Activated CD4-positive, CD25-positive, alpha-beta regulatory T cell treated with anti-CD3 and anti-CD28 coated beads, Interleukin-2, amount 50 U/mL, for 24 hours (primary cell): ENCODE results near the gene DNAJC7.
"Not testable (repeated sequence)": the region's sequence is repeated elsewhere in the genome, so short reads cannot be mapped to it uniquely, and the experiment has no call there.

Source experiments
- ATAC-seq, 2 donors: fragments of 150-1000 bp; cut with Tn5 transposase; one replicate each; pipeline ENCODE4 v1.10.0; 2021; ENCODE audit warnings: mild to moderate bottlenecking in 1 of 2, moderate library complexity in 1 of 2

Gene DNAJC7

DNA sequence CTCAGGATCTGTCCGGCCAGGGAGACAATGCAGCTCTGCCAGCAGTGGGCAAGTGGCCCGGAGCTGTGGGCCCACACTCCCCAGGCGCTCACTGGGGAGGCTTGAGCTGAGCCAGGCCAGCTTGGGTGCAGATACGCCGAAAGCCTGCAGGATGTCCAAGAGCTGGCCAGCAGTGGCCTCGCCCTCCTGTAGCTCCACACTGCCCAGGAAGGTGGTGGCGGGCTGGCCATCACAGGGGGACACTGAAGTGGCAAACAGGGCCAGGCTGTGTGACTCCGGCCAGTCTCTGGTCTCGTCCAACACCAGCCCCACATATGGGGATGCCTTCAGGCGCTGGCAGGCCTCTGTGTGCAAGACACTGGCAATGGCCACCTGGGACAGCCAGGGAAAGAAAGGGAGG is 23.6 kb upstream of the DNAJC7 start:
- ATAC-seq = no peak

DNA sequence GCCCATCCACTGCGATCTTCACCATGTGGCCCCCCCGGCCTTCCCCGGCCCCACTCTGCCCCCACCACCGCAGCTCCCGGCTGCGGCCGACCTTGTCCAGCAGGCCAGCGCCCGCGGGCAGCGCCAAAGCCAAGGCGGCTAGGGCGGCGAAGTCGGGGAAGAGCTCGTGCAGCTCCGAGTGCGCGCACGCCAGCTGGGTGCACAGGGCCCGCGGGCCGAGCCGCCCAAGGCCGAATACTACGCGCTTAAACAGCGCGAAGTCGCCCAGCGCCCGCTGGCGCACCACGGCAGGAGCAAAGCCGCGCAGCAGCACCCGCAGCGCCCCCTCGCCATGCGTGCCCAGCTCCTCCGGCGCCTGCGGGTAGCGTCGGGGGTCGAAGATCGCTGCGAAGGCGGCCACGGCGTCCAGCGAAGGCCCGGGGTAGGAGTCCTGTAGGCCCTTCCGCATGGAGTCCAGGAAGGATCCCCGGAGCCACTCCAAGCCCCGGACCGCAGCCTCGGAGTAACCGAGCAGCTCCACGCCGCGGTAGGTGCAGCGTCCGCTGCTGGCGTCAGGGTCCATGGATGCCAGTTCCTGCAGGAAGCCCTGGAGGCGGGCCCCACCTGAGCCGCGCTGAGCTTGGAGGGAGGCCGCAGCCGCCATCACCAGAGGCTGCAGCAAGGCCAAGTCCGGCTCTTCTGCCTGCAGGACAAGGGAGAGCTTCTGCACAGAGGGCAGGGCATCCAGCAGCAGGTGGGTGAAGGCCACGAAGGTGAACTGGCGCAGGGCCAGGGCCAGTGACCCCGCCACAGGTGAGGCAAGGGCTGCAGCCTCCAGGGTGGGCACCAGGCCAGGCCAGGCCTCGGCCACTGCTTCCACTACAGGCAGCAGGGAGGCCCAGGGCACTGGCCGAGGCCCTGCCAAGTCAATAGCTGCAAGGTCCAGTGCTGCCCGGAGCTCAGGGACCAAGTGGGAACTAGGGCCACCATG is 22.8 kb upstream of the DNAJC7 start:
- ATAC-seq = no peak

GRCh38 chr17:42038221-42038973 is 21.2 kb upstream of the DNAJC7 start:
- peak in 1 of 2 donors; percentile 15 for ATAC-seq

- no peak for ATAC-seq
Observed at GRCh38 chr17:42034059-42034458, 16.8 kb upstream of the DNAJC7 start.

GRCh38 chr17:42031584-42031983 is 14.3 kb upstream of the DNAJC7 start:
- ATAC-seq = no peak

DNA sequence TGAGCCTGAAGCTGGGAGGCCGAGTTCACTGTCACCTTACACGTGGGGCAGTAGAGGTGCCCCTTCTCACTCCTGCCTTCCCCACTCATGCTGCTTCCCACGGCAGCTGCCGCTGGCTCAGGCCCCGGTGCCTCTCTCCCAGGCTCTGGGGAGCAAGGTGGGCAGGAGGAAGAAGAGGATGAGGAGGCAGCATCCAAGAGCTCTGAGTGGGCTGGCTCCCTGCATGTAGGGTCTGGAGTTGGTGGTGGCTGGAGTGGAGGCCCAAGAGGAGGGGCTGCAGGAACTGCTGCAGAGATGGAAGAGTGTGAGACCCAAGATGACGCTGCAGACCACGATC is 11.5 kb upstream of the DNAJC7 start:
- no peak for ATAC-seq

GRCh38 chr17:42027961-42028790 is 10.9 kb upstream of the DNAJC7 start:
- ATAC-seq = no peak

GRCh38 chr17:42027590-42027889 is 10.3 kb upstream of the DNAJC7 start:
- no peak for ATAC-seq

DNA sequence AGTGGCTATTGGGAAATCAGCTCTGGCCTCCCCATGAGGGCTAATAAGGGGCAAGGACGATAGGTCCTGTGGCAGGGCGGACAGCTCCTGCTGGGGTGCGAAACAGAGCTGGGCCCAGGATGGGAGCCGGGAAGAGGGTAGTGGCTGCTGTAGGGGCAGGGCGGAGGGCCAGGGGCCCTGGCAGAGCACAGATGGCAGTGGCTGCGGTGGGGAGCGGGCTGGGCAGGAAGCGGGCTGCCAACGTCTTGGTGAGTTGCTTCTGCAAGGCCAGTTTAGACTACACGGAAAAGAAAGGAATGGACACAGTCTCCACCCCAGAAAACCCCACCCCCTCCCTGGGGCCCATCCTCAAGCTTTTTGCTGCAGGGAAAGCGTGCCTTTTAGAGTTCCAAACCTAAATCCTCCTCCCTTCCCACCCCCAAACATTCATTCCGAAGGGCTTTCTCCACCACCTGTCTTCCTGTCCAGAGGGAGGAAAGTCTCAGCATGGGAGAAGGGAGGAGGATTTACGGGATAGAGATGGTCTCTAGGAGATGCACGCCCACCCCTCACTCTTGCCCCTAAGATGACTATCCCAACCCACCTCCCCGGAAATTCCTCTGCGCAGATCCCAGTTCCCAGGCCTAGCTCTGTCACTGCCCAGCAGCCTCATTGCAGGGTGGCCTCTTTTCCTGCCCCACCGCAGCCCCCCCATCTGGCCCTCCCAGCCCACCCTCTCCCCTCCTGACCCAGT is 9.8 kb upstream of the DNAJC7 start:
- ATAC-seq = no peak

- no peak for ATAC-seq
Observed at GRCh38 chr17:42025936-42026335, 8.7 kb upstream of the DNAJC7 start.

DNA sequence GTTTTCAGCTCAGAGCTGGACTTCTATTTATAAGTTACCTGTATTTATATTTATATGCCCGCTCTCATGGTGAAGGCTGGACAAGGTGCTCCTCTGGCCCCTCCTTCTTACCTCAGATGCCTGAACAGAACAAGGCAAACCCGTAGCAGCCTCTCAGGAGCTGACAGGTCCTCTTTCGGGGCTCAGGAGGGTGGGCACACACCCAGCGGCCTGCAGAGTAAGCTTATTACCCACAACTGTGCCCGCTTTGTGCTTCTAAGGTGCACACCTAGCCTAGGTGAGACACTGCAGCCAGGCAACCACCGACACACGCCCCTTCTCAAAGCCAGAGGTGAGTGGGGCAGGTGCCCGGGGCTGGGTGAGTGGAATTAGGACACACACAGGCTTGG is 7.9 kb upstream of the DNAJC7 start:
- no peak for ATAC-seq

DNA sequence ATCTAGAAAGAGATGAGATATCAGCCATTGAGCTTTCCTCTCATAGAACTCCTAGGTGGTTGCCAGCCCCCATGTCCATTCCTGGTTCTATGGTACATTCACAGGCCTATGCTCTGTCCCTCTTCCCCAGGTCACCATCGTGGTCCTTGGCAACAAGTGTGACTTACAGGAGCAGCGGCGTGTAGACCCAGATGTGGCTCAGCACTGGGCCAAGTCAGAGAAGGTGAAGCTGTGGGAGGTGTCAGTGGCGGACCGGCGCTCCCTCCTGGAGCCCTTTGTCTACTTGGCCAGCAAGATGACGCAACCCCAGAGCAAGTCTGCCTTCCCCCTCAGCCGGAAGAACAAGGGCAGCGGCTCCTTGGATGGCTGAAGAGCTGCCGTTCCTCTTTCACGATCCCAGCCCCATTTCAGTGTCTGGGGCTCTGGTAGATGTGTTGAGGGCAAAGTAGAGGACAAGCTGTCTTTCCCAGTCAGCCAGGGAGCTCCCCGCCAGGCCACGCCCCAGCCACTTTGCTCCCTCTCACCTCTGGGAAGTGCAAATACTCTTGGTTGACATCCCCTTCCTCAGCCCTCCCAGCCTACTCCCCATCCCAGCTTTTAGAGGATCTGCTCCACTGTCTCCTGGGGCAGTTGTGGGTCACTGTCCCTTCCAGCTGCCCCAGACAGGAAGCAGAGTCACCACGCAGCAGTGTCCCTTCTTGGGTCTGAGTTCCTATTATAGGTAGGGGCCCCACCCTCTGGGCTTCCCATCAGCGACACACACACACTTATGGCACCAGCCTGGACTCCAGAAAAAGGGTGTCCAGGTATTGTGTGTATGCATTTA is 6.5 kb upstream of the DNAJC7 start:
- no peak for ATAC-seq

DNA sequence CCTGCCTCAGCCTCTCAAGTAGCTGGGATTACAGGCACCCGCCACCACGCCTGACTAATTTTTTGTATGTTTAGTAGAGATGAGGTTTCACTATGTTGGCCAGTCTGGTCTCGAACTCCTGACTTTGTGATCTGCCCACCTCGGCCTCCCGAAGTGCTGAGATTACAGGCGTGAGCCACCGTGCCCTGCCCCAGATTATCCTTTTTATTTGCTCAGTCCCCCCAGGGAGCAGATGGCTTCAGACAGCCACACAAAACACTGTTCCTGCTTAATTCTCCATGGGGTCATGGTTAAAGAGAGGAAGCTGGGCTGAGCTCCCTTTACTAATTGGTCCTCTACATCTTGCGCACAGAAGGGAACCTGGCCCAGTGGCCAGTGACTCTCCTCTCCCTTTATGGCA is 3.6 kb upstream of the DNAJC7 start:
- not testable (repeated sequence) for ATAC-seq

- peak; percentile 71 to 75 for ATAC-seq
Observed at GRCh38 chr17:42019509-42020404, 2.5 kb upstream of the DNAJC7 start, which contains the start of gene NKIRAS2. TSS of gene NKIRAS2 (plus strand) at chr17:42020090. CDS start at chr17:42021578, 1,488 bp downstream.

DNA sequence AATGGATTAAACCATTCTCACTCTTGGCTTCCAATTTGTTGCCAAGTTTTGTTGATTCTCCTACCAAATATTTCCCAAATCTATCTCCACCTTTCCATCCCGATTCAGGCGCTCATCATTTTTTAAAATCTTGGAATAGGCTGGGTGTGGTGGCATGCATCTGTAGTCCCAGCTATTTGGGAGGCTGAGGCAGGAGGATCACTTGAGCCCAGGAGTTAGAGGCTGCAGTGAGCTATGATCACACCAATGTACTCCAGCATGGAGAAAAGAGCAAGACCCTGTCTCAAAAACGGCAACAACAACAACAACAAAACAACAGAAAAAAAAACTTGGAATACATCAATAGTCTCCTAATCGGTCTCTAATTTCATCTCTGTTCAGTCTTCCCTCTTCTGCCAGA is 1.7 kb upstream of the DNAJC7 start:
- no peak for ATAC-seq

- ATAC-seq = no peak
Observed at GRCh38 chr17:42018339-42018738, 1.1 kb upstream of the DNAJC7 start.

DNA sequence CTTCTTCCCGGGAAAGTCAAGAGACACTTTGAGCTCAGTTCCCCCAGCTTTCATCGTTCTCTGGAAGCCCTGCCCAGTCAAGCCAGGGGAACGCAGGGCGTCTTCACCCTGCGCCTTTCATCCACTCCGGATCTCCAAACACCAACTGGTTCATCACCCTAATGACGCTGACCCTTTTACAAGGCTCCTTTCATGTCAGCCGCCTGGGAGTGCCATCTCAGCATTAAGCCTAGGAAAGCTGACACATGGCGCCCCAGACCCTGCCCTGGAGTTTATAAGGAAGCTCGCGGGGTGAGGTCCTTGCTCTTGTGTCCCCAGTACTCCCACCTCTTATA is 594 bp upstream of the DNAJC7 start:
- ATAC-seq = peak; percentile 2 to 3

- ATAC-seq = no peak
Observed at GRCh38 chr17:42016411-42016831, 818 bp downstream of the DNAJC7 start.

- not testable (repeated sequence) for ATAC-seq
Observed at GRCh38 chr17:42013740-42014139, 3.5 kb downstream of the DNAJC7 start.

DNA sequence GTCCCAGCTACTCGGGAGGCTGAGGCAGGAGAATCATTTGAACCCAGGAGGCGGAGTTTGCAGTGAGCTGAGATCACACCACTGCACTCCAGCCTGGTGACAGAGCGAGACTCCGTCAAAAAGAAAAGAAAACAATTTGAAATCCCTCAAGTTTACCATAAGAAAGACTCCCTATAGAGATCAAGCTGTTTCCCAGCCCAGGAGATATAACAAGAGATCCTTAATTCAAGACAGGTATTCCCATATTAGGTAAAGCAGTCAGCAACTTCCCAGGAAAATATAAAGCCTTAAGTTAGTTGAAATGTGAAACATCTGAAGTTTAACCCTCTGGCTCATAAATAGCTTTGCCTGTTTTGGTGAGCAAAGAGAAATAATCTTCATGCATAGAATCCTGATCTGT is 4.9 kb downstream of the DNAJC7 start:
- ATAC-seq = not testable (repeated sequence)
